GM21515 (cell line): ENCODE results near the gene GFOD1.

Experiments used
- ATAC-seq: cut with Tn5 transposase; IDR thresholded peaks from one replicate; pipeline ENCODE4 v1.9.1; 2021; ENCODE audit not compliant: unreplicated experiment

Gene GFOD1

DNA sequence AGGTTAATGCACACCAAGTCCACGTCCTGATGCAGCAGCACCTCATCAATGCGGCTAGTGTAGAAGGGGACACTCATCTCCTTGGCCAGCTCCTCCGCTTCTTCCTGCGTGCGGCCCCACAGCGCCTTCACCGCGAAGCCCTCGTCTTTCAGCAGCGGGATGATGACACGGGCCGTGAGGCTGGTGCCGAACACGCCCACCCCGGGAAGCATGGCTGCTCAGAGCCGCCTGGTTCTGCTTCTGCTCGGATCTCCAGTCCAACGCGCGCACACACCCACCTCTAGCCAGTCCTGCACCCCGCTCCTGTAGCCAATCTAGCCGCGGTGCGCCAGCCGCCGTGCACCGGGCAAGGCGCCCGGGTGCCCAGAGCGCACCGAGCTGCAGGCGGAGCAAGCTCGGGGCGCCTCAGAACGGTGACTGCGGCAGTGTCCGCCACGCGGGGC, 700 bp downstream of the GFOD1 start:
- ATAC-seq, result peak; percentile 28

DNA sequence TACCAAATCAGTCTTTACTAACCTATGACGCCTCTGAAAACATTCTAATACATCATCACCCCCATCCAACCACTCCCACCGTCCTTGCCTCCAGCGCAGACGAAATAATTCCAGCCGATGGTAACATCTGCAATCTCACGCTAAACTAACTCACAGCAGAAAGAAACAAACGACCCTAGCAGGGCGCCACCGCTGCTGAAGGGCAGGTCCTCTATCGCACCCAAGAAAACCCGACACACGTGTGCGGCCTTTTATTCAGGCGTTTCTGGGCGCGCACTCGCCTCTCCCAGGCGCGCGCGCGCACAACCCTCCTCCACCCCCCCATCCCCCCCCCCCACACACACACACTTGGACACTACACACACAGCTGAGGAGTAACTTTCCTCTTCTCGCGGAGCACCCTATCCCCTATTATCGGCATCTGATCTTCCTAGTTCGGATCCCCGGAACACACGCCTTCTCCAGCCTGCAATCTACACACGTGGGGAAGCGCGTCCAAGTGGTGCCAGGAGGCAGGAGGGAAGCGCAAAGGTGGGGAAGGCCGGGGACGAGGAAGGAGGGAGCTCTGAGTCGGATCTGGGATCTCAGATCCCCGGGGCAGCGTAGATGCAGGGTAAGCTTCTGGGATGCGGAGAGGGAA, 1.4 kb downstream of the GFOD1 start:
- ATAC-seq, result no peak

DNA sequence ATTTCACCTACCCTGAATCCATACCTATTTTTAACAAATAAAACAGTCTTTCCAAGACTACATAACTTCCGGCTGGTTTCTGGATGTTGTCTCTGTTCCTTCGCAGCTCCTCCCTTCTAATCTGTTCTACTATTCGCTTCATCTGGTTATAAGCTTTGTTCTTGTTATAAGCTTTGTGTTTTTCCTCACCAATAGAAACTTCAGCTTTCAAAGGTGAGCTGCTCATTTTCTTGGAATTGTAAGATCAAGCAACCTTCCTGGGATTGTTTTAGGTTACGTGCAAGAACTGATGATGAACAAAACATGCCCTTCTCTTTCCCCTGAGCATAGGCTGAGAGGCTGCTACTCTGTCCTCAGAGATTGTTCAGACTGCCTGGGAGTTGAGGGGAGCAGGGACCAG, 2.1 kb downstream of the GFOD1 start:
- ATAC-seq, result no peak

DNA sequence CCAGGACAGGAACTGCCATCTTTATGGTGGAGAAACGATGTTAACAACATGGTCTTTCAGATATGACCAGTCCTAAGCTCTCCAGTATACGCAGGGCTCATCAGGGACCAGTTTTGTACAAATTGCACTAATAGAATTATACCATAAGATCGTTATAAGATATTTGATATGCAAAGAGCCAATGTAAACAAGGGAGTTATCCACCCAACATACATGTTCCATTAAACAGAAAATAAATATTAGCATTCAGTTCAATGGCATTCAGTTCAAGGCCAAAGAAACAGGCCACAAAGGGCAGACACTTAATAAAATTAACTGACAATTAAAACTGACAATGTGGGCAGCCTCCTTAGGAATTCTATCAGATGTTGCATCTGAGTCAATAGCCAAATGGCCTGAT, 2.6 kb downstream of the GFOD1 start:
- no peak for ATAC-seq

DNA sequence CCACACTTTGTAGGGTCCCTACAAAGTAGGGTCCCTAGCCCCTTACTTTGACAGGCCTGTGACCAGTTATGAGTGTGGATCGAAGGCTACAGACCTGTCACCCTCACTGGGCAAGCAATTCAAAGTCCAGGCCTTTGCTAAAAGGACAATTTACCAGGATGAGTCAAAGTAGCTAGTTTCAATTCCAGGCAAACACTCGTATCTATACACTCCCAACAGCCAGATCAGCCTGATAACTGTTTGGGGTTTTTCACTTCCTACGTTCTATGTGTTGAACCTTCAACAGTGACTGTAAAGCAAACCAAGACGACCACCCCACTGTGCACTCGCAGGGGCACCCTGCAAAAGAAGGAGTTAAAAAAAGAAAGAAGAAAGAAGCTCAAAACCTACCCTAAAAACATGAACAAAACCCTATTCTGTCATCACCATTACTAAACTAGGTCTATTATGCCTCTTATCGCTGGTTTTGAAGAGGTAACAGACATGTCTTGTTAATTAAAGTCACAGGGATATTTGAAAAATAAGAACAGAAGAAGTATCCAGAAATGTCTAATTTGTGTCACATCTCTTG, 3.2 kb downstream of the GFOD1 start:
- no peak for ATAC-seq

DNA sequence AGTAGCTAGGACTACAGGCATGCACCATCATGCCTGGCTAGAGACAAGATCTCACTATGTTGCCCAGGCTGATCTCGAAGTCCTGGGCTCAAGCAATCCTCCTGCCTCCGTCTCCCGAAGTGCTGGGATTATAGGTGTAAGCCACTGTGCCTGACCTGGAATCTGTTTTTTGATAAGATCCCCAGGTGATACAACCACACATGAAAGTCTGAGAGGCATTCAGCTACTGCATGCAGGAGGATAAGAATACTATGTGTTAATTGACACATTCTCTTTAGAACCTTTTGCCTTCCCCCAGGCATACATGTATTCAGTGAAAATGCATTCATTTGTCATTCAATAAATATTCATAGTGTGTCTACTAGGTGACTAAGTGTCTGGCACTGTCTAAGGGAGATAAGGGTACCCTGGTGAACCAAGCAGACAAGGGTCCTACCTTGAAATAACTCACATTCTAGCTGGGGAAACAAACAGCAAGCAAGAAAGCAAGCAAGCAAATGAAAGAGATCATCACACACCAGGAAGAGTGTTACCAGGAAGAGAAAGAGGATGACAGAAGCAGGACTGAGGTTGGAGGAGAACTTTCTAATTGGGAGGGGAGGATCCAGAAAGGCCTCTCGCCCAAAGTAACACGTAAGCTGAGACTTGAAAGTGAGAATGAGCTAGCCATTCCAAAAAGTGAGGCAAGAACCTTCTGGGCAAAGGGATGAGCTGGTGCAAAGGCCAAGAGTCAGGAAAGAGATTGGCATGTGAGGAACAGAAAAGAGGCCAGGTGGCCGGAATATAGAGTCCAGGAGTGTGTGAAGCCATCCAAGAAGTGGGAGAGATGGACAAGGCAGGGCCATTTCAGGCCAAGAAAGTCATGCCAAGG, 6.5 kb downstream of the GFOD1 start:
- no peak for ATAC-seq

DNA sequence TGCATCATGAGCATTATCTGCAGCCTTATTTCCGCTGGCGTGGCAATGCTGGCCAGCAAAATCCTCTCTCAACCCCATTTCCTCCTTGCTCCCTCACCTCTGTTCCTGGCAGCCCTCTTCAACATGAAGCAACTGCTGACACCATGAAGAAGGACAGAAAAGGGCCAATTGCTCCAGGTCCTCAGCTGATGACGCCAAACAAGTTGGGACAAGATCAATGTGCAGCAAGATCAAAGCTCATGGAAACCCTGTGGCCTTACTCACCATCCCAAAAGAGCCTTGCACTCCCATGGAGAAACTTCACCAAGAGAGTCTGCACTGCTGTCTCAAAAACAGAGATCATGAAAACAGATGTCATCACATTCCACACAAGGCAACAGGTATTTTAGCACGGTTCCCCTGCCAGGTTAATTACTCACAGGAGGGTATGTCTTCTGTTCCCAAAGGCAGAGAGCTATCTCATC, 7.4 kb downstream of the GFOD1 start:
- no peak for ATAC-seq

DNA sequence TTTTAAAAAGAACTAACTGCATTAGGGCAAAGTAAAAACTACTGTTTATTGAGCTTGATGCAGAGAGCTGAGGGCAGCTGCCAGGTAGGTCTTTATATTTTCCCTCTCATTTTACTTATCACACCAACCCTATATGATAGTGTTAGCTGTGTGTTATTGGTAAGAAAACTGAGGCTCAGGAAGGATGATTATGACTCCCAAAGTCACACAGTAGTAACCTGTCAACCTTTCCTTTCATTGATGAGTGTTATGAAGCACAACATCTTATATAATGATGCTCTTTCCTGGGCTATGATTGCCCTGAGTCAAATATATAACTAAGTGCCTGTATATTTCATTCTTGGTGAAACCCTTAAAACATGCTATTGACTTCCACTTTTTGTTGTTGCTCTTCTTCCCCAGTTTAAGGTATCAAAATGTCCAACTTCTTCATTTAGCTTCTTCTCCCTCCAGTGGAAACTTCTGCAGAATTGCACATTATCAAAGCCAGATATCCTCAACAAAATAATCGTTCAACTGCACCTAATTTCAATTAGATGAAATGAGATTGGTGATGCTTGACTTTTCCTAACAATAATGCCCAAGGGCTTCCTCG, 8.1 kb downstream of the GFOD1 start:
- ATAC-seq, result no peak

DNA sequence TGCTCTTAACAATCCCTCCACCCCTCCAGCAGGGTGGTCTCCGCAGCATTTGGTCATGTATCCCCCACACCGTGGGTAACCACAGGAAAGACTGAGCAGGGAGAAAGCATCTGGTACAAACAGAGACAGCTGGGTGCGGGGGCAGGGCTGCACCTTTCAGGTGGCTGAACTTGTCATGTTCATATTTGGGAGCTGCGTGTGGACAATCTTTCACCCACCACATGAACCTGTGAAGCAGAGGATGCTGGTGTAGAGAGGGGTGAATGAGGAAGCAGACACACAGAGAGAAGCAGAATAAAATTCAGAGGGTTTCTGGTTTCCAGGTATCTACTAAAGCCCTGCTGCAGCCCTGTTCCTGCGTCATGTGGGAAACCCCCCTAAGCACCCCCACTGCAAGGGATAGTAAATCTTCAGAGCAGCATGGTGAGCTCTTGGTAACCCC, 8.9 kb downstream of the GFOD1 start:
- ATAC-seq, result no peak

DNA sequence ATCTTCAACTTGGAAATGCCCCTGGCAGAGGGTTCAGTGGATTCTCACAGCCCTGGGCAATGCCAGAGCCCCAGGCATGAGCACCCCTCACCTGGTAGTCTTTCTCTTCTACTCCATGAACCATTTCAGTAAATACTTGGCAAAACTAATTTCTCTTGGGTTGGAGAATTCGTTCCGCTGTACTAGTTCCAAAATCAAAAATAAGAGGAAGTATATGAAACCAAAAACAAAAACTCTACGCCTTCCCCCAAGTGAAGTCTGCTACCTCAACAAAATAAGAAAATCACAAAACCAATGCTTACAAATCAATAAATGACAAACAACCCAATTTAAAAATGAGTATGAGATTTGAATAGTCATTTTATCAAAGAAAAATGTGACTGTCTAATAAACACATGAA, 12.6 kb downstream of the GFOD1 start:
- ATAC-seq, result no peak

DNA sequence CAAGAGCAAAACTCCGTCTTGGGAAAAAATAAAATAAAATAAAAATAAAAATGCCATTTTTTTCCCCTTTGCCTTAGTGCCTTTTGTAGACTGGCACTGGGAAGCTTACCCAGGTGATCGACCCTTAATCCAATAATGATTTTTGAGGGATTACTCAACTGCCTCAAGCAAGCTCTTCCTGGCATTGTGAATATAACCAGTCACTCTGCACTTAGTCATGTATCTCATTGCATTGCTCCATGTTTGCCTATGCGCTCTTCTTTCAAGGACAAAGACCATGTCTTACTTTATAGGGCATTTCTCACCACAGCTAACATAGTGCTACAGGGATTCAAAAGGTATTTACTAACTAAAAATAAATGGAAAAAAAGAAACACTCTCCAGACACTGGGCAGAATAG, 13.0 kb downstream of the GFOD1 start:
- no peak for ATAC-seq

DNA sequence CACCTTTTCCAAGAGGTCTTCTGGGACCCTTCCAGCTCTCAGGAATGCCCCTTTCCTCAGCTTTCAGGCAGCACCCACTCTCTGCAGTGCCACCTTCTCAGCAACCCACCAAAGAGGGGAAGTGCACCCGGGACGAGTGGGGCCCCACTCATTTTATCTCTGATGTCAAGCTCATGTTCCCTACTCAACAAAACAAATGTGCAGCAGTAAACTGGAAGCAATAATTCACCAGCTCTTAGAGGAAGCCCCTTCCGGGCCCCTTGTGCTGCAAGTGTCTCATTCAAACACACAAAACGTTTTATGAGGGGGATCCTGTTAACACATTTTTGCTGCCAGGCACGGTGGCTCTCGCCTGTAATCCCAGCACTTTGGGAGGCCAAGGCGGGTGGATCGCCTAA, 13.6 kb downstream of the GFOD1 start:
- ATAC-seq, result no peak

DNA sequence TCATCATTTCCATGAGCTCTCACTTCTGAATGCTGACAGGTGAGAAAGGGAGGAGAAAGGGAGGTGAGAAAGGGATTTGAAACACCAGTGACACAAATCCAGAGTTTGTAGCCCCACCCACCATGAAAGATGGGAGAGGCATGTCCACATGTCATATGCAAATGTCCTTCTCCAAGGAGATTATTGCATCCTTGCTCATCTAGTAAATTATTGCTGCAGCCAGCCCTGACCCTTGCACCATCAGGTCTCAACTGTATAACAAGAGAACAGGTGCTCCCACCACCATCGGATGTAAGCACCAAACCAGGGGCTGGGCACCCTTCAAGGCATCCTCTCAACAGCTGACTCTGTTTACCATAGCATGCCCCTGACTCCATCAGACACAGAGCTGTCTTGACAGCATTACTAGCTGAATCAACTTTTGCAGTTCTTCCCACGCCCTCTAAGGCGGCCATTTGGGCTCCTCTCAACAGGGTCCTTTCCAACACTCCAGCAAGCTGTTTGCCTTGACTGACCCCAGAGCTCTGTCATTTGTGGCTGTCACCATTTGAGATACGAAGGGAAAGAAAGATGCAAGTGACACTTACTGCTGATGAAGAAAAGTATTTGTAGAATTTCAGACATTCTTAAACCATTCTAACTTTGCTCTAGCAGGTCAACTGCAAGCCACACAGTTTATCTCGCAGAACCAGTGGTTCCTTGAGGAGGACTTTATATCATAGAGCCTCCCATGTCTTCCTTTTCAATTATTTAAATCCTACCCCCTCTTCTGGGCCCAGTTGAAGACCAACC, 14.2 kb downstream of the GFOD1 start:
- no peak for ATAC-seq

DNA sequence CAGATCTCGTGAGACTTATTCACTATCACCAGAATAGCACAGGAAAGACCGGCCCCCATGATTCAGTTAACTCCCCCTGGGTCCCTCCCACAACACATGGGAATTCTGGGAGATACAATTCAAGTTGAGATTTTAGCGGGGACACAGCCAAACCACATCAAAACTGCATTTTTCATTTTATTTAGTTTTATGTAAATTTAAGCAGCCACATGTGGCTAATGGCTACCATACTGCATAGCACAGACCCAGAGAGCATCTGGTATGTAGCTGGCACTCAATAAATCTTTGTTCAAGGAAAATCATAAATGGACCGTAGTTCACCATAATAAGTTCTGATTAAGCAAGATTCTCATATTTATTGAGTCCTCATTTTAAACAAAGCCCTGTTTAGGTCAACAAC, 15.3 kb downstream of the GFOD1 start:
- no peak for ATAC-seq

DNA sequence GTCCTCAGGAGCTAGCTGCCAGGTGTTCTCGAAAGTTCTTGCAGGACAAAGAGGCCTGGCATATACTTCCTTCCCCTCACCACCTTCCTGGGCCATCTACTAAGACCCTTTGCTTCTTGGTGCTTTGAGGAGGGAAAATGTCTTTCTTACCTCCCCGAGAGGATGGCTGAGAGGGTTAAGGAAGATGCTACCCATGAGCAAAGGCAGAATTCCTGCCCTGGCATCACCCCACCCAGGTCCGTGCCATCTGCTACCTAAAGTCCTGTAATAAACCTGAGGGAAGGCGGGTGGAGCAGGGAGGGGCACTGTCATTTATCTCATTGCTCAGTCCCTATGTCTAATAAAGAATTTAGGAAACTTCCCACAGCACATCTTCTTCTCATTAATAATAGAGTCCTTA, 16.2 kb downstream of the GFOD1 start:
- no peak for ATAC-seq

DNA sequence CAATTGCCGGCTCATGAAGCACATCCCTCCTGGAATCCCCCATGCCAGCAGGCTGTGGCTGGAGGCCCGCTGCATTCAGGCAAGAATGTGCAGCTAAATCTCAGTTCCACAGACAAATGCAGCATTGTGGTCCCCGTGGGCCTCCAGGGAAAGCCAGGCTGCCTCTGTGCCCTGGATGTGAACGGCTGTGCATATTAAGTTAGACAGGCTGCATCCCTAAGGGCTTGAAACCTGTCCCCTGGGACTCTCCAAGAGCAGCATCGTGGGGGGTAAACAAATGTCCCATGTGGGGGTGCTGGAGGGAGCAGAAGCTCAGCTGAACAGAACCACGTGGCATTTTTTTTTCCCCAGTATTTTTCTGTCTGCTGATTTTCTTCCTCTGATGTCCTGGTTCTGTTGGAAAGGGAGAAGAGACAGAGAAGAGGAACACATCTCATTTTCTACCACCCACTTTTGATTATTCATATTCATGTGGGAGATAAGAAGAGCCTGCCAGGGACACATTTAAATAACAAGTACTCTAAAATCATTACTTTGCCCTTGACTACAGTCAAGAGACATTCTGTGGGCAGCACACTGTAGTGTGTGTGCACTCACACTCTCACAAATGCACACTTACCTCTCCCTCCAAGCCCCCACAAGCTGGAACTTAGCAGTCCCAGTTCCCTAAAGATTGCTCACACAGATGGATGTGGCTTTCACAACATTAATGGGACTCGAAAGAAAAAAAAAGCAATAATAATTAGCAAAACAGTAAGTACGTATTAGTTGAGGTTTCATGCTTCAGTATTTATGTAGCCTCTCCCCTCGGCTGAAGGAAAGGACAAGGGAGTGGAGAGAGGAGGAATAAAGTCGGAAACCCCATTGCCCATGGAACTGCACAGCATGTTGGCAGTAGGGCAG, 16.9 kb downstream of the GFOD1 start:
- ATAC-seq, result no peak

DNA sequence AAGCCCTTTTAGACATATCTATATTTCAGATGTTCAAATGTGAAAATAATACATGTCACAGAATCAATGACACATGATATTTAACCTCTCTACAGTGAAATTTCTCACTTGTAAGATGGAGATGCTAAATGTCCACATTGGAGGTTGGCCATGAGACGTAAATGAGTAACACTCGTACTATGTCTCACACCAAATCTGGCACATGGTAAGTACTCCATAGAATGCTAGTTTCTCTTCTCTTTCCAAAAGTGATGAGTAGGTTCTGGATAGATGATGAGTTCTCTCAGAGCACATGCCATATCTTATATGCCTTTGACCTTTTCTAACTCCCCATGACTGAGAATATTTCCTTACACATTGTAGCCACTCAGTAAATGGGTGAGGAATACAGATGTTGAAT, 17.7 kb downstream of the GFOD1 start:
- ATAC-seq, result no peak

DNA sequence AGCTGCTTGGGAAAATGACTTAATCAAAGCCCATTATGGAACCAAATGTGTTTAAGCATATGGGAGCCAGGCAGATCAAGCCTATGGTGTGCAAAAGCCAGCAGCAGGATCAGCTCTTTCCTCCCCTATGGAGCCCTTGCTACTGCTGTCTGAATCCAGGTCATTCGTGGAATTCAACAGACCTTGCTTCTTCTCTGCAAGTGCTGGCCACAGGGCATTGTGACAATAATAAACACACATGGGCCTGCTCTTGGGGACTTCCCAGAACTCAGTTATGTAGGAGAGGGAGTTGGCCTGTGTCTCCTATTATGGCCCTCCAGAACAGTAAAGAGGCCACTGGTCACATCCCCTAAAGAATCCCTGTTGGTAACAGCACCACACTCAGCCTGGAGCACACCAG, 18.6 kb downstream of the GFOD1 start:
- ATAC-seq, result no peak

DNA sequence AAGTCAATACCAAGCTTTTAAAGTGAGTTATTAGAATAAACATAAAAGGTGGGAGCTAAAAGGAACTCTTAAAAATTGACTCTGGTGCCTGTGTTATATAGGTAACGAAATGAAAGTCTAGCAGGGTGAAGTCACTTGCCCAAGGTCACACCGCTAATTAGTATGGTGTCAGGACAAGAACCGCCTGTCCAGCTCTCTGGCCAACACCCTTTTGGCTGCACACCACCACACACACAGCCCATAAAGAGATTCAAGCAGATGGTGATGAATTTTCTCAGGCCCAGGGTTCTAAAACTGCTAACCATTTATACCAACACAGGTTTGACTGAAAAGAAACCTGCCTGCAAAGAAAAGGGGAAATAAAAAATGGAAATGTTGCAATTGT, 20.2 kb downstream of the GFOD1 start:
- no peak for ATAC-seq
